MM.1S (cell line): ENCODE data around the gene DHRSX.

Source experiments
- CTCF ChIP-seq: fragments of 300-600 bp; sonication (generic); IDR thresholded peaks from 2 replicates; pipeline ENCODE4 v1.5.1; 2016; ENCODE audit warnings: antibody characterized with exemption, low read length, mixed read lengths
- EZH2 ChIP-seq: fragments of 300-600 bp; sonication (generic); optimal IDR thresholded peaks from 2 replicates; pipeline ENCODE3; 2017; ENCODE audit warnings: low read depth, mild to moderate bottlenecking, antibody characterized with exemption, low read length, mixed read lengths

GRCh38 chrX:2262668-2263055, 238.1 kb downstream of the DHRSX start:
- TF ChIP-seq CTCF = no peak
- TF ChIP-seq EZH2 = no peak
